ENCODE data around the gene ISM1.

Gene ISM1

GRCh38 chr20:13284830-13285229 lies 63.8 kb downstream of the ISM1 start:
- DNase-seq, result no peak

DNA sequence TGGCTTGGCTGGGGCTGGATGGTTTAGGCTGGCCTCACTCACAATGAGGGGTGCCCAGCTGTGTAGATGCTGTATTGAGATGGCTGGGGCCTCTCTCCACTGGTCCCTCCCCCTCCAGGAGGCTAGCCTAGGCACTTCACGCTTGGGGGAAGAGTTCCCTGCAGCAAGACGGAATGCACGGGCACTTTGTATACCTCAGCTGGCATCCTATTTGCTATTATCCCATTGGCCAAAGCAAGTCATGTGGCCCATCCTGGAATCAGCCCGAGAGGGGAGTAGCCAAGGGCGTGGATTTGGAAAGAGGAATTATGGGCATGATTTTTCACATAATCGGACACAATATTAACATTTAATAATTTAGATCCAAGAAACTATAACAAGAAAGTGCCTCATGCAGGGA lies 64.3 kb downstream of the ISM1 start:
- no peak for DNase-seq

GRCh38 chr20:13286052-13286451 lies 65.0 kb downstream of the ISM1 start:
- DNase-seq, result no peak

DNA sequence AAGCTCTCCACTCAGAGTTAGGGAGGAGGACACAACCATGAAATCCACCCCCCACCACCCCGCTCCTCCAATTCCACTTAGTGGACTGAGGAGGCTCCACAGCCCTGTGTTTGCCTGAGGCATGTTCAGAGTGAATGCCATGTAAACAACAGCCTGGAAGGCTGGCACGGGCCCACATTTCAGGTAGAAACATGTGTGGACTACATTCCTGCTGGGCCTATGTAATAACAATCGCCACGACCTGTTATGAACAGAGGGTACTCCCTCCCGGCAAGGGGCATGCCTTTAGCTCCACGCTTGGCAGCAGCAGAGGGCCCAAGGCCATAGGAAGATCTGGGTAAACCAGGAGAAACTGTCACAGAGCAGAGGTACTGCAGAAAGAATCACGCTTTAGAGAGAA lies 65.5 kb downstream of the ISM1 start:
- no peak for DNase-seq

DNA sequence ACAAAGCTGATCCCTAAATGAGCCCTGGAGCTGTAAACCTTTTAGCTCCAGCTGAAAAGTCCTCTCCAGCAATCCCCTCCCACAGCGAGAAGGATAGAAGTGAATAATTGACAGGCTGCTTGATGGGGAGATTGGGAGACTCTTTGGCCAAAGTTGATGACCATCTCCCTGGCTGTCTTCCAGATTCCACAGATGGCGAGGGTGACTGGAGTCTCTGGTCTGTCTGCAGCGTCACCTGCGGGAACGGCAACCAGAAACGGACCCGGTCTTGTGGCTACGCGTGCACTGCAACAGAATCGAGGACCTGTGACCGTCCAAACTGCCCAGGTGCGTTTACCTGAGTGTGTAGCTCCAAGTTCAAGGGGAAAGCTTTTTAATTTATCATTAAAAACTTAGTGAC lies 67.3 kb downstream of the ISM1 start:
- no peak for DNase-seq

- DNase-seq, result no peak
Observed at GRCh38 chr20:13289031-13289430, 68.0 kb downstream of the ISM1 start.

DNA sequence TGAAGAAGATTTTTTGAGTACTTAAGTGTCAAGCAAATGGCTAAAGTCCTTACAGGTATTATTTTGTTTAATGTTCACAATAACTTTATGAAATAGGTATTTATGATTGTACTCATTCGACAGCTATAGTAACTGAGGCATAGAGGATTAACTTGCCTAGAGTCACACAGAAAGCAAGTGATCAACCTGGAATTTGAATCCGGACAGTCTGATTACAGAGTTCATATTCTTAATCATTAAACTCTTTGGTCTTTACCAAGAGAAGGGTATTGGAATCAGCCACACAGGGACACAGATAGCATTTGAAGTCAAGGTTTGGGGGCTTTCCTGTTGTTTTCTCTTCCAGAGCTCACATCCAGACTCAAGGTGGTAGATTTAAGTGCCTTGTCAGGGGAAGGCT lies 69.7 kb downstream of the ISM1 start:
- no peak for DNase-seq

- no peak for DNase-seq
Observed at GRCh38 chr20:13291157-13291556, 70.1 kb downstream of the ISM1 start.

GRCh38 chr20:13292201-13292885 lies 71.3 kb downstream of the ISM1 start:
- DNase-seq, result no peak

GRCh38 chr20:13294522-13294921 lies 73.4 kb downstream of the ISM1 start:
- no peak for DNase-seq

DNA sequence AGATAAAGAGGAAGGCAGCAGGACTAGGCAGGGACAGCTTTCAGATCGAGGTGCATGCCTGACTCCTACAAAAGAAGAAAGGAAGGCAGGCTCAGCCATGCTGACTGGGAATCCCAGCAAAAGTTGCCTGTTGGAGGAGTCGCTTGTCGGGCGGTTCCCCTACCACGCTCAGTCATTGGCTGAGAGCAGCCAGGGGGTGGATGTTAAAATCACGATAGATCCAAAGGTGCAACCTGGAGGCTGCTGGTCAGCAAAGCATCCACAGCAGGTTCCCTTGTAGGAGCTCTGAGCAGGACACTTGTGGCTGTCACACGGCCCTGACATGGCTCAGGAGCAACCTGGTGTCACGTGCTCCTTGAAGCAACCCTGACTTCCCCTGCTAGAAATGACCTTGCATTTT lies 74.6 kb downstream of the ISM1 start:
- no peak for DNase-seq

GRCh38 chr20:13296070-13296469 lies 75.0 kb downstream of the ISM1 start:
- DNase-seq, result no peak

DNA sequence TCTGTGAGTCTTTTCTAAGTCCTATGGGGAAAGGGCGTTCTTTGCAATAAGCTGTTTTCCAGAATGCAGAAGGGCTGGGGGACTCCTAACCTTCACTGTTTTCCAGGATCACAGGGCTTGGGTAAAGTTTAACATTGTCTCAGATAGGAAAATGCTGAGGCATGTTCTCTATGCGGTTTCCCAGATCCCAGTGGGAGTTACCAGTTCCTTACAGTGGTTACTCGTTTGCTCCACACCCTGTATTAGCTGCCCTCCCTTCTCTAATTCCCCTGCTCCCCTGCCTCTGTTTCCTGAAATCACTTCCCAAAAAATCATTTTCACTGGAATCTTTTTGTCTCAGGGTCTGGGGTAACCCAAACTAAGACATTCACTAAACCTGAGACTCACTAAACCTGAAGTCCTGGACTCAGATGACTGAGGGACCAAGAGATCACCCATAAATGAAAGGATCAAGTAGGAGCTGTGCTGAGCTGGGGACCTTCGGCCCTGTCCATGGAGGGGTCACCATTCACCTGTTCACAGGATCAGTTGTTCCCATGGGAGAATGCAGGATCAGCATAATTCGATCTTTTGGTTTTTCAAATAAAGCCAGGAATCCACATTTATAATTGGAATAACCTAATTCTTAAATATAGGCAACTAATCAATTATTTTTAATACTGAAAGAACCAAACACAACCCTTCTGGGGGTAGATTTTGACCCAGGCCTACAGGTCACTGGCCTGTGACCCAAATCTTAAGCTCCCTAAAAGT lies 76.2 kb downstream of the ISM1 start:
- DNase-seq, result no peak

GRCh38 chr20:13298692-13299373 lies 77.8 kb downstream of the ISM1 start:
- no peak for DNase-seq

DNA sequence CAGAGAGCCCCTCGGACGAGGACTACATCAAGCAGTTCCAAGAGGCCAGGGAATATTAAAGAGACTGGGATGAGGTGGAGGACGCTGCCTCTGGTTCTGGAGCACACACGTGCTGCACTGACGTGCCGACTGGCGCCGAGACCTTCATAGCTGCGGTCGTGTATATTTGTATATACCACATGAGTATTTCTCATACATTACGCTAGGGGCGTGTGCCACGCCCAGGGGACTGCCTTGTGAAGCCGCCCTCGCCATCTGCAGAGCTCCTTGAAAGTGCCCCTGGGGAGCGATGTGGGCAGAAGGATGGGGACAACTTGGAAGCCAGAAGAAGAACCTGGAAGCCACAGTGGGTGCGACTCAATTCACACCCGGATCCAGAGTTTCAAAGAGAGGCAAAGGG lies 78.3 kb downstream of the ISM1 start:
- no peak for DNase-seq

DNA sequence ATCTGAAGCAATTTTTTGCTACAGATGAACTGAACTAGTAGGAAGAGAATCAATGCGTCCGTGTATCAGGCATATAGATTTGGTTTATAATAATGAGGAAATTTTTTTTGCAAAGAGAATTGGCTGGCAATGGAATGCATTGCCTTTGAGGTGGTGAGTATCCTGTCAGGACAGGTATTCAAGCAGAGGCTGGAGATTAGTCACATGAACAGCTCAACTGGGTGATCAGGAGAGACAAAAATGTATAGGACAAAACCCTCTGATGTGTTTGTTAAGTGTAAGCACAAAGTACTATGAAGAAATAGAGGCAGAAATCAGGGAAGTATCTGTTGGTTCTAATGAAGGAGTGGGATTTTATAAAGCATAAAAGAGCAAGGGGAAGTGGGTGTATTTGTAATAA lies 80.5 kb downstream of the ISM1 start:
- no peak for DNase-seq

GRCh38 chr20:13302647-13303450 lies 81.8 kb downstream of the ISM1 start:
- DNase-seq, result peak; percentile 56

DNA sequence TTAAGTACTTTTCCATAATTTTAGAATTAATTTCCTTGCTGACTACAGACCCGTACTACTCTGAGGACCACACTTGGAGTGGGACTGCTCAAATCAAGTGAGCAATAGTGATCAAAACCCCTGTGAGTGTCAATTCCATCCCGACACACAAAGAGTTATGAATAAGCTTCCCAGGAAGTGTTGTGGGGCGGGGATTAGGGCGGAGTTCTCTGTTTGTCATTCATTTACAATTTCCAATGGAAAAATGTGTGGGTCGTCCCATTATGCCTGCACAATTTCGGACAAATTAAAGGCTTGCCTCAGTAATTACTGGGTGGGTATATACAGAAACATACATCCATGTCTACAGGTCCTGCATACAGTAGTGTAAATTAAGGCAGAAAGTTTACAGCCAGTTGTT lies 84.2 kb downstream of the ISM1 start:
- DNase-seq, result no peak

GRCh38 chr20:13307562-13308163 lies 86.6 kb downstream of the ISM1 start:
- no peak for DNase-seq

- DNase-seq, result no peak
Observed at GRCh38 chr20:13312300-13312699, 91.2 kb downstream of the ISM1 start.

- DNase-seq, result no peak
Observed at GRCh38 chr20:13313201-13313600, 92.1 kb downstream of the ISM1 start.

GRCh38 chr20:13317439-13317838 lies 96.4 kb downstream of the ISM1 start:
- DNase-seq, result no peak
